ENCODE results near the gene SPATA20. TPM values are rescaled to one million over a fixed set of nuclear protein-coding genes. Genes with fewer than 3 reads are reported as not detected.
A peak's percentile ranks its signal among the peaks of the same experiment; 100 is the strongest.

Gene SPATA20
- total and polyA plus RNA-seq, 4 donors, result 15.6 to 42.4 (median 19.6) TPM

DNA sequence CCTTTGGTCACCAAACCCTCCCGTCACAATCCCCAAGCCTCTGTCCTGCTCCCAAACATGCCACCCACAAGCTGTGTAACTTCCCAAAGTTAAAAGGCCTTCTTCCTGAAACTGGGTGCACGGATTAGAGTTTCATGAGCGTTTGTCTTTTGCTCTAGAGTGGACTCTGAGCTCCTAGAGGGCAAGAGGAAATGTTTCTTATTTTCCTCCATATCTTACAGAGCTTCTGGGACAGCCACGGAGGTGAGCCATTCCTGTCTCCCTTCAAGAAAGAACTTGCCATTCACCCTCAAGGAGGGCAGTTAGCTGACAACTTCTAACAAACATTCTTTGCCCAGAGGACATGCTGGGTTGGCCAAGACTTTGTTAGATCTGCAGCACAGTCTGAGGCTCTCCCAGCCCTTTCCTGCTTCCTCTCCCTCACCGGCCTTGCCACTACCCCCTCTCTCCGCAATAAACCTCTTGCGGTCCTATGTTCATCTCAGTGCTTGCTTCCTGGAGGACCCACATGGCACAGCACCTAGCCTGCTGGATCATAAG lies 41.3 kb upstream of the SPATA20 start (continued):
- TF ChIP-seq, protein P1, sequence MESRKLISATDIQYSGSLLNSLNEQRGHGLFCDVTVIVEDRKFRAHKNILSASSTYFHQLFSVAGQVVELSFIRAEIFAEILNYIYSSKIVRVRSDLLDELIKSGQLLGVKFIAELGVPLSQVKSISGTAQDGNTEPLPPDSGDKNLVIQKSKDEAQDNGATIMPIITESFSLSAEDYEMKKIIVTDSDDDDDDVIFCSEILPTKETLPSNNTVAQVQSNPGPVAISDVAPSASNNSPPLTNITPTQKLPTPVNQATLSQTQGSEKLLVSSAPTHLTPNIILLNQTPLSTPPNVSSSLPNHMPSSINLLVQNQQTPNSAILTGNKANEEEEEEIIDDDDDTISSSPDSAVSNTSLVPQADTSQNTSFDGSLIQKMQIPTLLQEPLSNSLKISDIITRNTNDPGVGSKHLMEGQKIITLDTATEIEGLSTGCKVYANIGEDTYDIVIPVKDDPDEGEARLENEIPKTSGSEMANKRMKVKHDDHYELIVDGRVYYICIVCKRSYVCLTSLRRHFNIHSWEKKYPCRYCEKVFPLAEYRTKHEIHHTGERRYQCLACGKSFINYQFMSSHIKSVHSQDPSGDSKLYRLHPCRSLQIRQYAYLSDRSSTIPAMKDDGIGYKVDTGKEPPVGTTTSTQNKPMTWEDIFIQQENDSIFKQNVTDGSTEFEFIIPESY (IDR thresholded peaks at IDR 0.05), result no peak
- no peak for TF ChIP-seq JUND (IDR thresholded peaks at IDR 0.05)

DNA sequence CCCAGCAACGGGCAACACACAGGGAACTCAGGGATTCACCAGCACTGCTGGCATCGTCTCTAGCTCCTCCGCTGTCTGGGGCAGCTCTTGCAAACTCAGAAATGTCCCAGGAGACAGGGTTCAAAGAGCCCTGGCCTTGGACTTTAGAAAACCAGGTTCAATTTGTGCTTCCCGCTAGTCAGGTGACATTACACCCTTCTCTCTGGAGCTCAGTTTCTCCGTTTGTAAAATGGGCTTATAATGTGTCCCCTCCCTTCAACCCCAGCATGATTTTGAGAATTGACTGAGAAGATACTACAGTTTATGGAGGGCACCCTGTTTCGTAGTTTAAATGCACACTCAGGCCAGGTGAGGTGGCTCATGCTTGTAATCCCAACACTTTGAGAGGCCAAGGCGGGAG lies 40.7 kb upstream of the SPATA20 start:
- DNase-seq (ENCODE audit: low spot score), result no peak
- Histone ChIP-seq H3K4me1 (ENCODE audit: control insufficient read depth in 4 of 4, insufficient read depth in 4 of 4, low read length in 3 of 4) (peaks cover 0 to 8% (median 0%) of the 10 kb centered on the region in 4 donors), H3K9me3 (ENCODE audit: control insufficient read depth in 4 of 4, low read length in 3 of 4) (no peaks in the 10 kb centered on the region), H3K27me3 (ENCODE audit: control insufficient read depth in 4 of 4, insufficient read depth in 4 of 4, low read length in 3 of 4) (no peaks in the 10 kb centered on the region), H3K9ac (ENCODE audit: low read depth in 1 of 2, low read length in 2 of 2) (no peak overlapping the region), H3K36me3 (ENCODE audit: control insufficient read depth in 4 of 4, insufficient read depth in 3 of 4, low read depth in 1 of 4, low read length in 3 of 4) (no peaks in the 10 kb centered on the region), H3K27ac (ENCODE audit: low read depth in 1 of 2, low read length in 2 of 2) (no peak overlapping the region), H3K4me3 (ENCODE audit: low read depth in 1 of 3, low read length in 3 of 3) (no peak overlapping the region)
- WGBS, result 83% methylated on average over 7 of the region's 7 CpGs
- TF ChIP-seq HNF4A (conservative IDR thresholded peaks at IDR 0.05), result peak in 1 of 2 donors; percentile 9
- TF ChIP-seq, protein P2, sequence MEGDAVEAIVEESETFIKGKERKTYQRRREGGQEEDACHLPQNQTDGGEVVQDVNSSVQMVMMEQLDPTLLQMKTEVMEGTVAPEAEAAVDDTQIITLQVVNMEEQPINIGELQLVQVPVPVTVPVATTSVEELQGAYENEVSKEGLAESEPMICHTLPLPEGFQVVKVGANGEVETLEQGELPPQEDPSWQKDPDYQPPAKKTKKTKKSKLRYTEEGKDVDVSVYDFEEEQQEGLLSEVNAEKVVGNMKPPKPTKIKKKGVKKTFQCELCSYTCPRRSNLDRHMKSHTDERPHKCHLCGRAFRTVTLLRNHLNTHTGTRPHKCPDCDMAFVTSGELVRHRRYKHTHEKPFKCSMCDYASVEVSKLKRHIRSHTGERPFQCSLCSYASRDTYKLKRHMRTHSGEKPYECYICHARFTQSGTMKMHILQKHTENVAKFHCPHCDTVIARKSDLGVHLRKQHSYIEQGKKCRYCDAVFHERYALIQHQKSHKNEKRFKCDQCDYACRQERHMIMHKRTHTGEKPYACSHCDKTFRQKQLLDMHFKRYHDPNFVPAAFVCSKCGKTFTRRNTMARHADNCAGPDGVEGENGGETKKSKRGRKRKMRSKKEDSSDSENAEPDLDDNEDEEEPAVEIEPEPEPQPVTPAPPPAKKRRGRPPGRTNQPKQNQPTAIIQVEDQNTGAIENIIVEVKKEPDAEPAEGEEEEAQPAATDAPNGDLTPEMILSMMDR (IDR thresholded peaks at IDR 0.05; ENCODE audit: low read depth, low read length, missing input control), result no peak

DNA sequence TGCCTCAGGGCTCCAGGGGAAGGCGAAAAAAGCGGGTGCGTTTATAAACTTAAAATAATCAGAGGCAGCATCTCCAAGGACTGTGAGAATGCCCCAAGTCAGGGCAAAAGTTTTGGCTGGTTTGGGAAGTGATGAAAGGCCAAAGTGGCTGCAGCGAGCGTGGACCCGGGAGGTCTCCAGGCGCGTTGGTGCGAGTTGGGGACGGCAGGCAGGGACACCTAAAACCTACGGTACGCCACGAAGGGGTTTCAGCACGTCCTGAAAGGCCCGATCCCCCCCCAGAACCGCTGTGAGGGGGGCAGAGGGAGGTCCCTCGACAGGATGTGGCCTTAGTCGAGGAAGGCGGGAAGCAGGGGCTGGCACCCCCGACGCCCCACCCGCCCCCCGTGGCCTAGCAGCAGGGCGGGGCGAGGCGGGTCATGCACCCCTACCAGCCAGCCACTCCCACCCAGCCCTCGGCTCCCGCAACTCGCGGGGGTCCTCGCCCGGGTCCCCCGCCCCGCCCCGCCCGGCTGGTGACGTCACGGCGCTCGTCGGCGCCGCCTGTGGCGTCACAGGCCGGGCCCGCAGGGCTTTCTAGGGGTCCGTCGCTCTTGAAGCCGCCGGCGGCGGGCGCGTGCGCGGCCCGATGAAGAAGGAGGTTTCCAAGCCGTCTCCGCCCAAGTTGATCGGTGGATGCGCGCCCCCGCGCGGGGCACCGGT lies 39.0 kb upstream of the SPATA20 start, which contains the start of gene MYCBPAP:
Gene MYCBPAP (plus strand): TSS at position 569 of the 702 bp plus-strand sequence. CDS start 236 bp downstream, outside the sequence.
- Histone ChIP-seq H3K36me3 (ENCODE audit: control insufficient read depth in 4 of 4, insufficient read depth in 3 of 4, low read depth in 1 of 4, low read length in 3 of 4) (no peaks in the 10 kb centered on the region), H3K9me3 (ENCODE audit: control insufficient read depth in 4 of 4, low read length in 3 of 4) (no peaks in the 10 kb centered on the region), H3K9ac (ENCODE audit: low read depth in 1 of 2, low read length in 2 of 2) (peak within 1 kb of the TSS; percentile 2 to 6), H3K4me3 (ENCODE audit: low read depth in 1 of 3, low read length in 3 of 3) (peak within 1 kb of the TSS; percentile 12 to 58 (median 56)), H3K27ac (ENCODE audit: low read depth in 1 of 2, low read length in 2 of 2) (peak within 1 kb of the TSS; percentile 18 to 41), H3K27me3 (ENCODE audit: control insufficient read depth in 4 of 4, insufficient read depth in 4 of 4, low read length in 3 of 4) (no peaks in the 10 kb centered on the region), H3K4me1 (ENCODE audit: control insufficient read depth in 4 of 4, insufficient read depth in 4 of 4, low read length in 3 of 4) (peaks cover 0 to 8% (median 0%) of the 10 kb centered on the region in 4 donors)
- WGBS, result 14% methylated on average over 66 of the region's 66 CpGs
- peak; percentile 76 for DNase-seq (ENCODE audit: low spot score)
- TF ChIP-seq JUND (IDR thresholded peaks at IDR 0.05) (no peak), SP1 (IDR thresholded peaks at IDR 0.05) (no peak), HNF4A (conservative IDR thresholded peaks at IDR 0.05) (no peak), HNF4G (IDR thresholded peaks at IDR 0.05) (no peak), FOXA1 (IDR thresholded peaks at IDR 0.05) (no peak), TAF1 (conservative IDR thresholded peaks at IDR 0.05) (no peak), RAD21 (IDR thresholded peaks at IDR 0.05) (no peak), RXRA (IDR thresholded peaks at IDR 0.05) (no peak), EGR1 (IDR thresholded peaks at IDR 0.05; ENCODE audit: low read depth in 2 of 2) (no peak), YY1 (IDR thresholded peaks at IDR 0.05) (no peak), NR2F2 (IDR thresholded peaks at IDR 0.05) (no peak)
- TF ChIP-seq, protein P1 (IDR thresholded peaks at IDR 0.05), result no peak
- TF ChIP-seq, protein P2 (IDR thresholded peaks at IDR 0.05; ENCODE audit: low read depth, low read length, missing input control), result no peak
- TF ChIP-seq, protein P3, sequence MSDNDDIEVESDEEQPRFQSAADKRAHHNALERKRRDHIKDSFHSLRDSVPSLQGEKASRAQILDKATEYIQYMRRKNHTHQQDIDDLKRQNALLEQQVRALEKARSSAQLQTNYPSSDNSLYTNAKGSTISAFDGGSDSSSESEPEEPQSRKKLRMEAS (IDR thresholded peaks at IDR 0.05), result no peak
- TF ChIP-seq, protein P4, sequence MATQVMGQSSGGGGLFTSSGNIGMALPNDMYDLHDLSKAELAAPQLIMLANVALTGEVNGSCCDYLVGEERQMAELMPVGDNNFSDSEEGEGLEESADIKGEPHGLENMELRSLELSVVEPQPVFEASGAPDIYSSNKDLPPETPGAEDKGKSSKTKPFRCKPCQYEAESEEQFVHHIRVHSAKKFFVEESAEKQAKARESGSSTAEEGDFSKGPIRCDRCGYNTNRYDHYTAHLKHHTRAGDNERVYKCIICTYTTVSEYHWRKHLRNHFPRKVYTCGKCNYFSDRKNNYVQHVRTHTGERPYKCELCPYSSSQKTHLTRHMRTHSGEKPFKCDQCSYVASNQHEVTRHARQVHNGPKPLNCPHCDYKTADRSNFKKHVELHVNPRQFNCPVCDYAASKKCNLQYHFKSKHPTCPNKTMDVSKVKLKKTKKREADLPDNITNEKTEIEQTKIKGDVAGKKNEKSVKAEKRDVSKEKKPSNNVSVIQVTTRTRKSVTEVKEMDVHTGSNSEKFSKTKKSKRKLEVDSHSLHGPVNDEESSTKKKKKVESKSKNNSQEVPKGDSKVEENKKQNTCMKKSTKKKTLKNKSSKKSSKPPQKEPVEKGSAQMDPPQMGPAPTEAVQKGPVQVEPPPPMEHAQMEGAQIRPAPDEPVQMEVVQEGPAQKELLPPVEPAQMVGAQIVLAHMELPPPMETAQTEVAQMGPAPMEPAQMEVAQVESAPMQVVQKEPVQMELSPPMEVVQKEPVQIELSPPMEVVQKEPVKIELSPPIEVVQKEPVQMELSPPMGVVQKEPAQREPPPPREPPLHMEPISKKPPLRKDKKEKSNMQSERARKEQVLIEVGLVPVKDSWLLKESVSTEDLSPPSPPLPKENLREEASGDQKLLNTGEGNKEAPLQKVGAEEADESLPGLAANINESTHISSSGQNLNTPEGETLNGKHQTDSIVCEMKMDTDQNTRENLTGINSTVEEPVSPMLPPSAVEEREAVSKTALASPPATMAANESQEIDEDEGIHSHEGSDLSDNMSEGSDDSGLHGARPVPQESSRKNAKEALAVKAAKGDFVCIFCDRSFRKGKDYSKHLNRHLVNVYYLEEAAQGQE (IDR thresholded peaks at IDR 0.05), result no peak
- TF ChIP-seq, protein P5, sequence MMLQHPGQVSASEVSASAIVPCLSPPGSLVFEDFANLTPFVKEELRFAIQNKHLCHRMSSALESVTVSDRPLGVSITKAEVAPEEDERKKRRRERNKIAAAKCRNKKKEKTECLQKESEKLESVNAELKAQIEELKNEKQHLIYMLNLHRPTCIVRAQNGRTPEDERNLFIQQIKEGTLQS (IDR thresholded peaks at IDR 0.05), result no peak
